ENCODE data around the gene PLEKHG2. TPM values are rescaled to one million over a fixed set of nuclear protein-coding genes. Genes with fewer than 3 reads are reported as not detected.

PLEKHG2 gene
- total RNA-seq, 1 experiment from 2014 or later: 29.0 TPM

DNA sequence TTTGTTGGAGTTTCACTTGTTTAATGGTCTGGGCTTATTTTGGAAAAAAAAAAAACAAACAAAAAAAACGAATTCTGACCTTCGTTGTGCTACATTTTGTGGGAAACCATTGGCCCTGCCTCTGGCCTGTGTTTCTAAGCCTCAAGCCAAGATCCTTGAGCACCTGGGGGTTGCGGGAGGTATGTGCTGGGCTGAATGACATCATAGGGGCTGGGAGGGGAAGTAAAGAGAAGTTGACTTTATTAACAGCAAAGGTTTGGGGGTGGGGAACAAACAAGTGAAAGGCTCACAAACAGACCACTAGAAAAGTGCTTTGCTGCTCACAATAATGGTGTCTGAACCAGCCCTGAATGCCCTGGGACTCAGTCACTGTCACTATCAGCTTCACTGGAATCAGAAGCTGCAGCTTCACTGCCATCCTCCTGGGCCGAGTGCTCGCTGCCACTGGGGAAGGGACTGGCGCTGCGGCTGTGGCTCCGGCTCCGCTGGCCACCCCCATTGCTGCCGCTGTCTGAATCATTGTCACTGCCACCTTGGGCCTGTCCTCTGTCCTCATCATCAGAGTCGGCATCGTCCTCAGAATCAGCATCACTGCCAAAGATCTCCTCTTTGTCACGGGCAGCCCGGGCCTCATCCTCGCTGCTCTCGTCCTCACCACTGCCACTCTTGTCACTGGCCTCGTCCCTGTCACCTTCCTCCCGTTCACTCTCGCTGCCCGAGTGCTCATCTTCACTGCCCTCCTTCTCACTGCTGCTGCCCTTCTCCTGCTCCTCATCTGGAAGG, 26.6 kb upstream of the PLEKHG2 start:
- DNase-seq (ENCODE audit: low read depth, low spot score) (no peak), ATAC-seq (no peak)
- Histone ChIP-seq H2AFZ (ENCODE audit: low read depth, low read length, poor library complexity, severe bottlenecking) (no peak overlapping the region), H3K9me3 (ENCODE audit: control insufficient read depth in 1 of 2, insufficient read depth in 1 of 2, low read depth in 1 of 2, low read length in 2 of 2) (no peaks in the 10 kb centered on the region), H3K36me3 (ENCODE audit: control insufficient read depth in 1 of 2, insufficient read depth in 2 of 2, low read length in 2 of 2) (peaks cover 48 to 49% of the 10 kb centered on the region in 2 experiments; a peak in 3 of 4 replicates), H3K9me2 (ENCODE audit: insufficient read depth) (no peaks in the 10 kb centered on the region), H4K20me1 (ENCODE audit: insufficient read depth) (no peaks in the 10 kb centered on the region), H3K27me3 (ENCODE audit: insufficient read depth, low read length) (no peaks in the 10 kb centered on the region), H3K4me2 (ENCODE audit: low read length) (no peak overlapping the region), H3K4me3 (replicated peaks in 1 of 2; ENCODE audit: low read depth in 1 of 2, low read length in 2 of 2) (no peak overlapping the region), H3K27ac (ENCODE audit: low read depth, low read length) (no peak overlapping the region), H3K79me2 (ENCODE audit: insufficient read depth, low read length) (peaks cover 16% of the 10 kb centered on the region), H3K4me1 (ENCODE audit: control insufficient read depth in 1 of 2, insufficient read depth in 2 of 2, low read length in 2 of 2) (peaks cover 7 to 8% of the 10 kb centered on the region in 2 experiments; a peak in 3 of 4 replicates), H3K9ac (ENCODE audit: low read length) (no peak overlapping the region)
- BruUV-seq (replicated peaks): no TSS peak
- ChIA-PET POLR2A (interaction anchor here (0.6 kb wide), 1 partner anchor 44 kb away, joined by 4 read pairs; the partner anchor contains the start of gene SAMD4B), RAD21 (ENCODE audit: low non-redundant PET in 1 of 2, low total read pairs in 2 of 2, uncharacterized antibody in 2 of 2, unreplicated experiment in 2 of 2) (no interaction called here), CTCF (no interaction called here)
- TF ChIP-seq POLR2A (IDR thresholded peaks at IDR 0.05; ENCODE audit: borderline replicate concordance, extremely low read depth, insufficient read depth, insufficient read length): no peak
- TF ChIP-seq, protein P1, sequence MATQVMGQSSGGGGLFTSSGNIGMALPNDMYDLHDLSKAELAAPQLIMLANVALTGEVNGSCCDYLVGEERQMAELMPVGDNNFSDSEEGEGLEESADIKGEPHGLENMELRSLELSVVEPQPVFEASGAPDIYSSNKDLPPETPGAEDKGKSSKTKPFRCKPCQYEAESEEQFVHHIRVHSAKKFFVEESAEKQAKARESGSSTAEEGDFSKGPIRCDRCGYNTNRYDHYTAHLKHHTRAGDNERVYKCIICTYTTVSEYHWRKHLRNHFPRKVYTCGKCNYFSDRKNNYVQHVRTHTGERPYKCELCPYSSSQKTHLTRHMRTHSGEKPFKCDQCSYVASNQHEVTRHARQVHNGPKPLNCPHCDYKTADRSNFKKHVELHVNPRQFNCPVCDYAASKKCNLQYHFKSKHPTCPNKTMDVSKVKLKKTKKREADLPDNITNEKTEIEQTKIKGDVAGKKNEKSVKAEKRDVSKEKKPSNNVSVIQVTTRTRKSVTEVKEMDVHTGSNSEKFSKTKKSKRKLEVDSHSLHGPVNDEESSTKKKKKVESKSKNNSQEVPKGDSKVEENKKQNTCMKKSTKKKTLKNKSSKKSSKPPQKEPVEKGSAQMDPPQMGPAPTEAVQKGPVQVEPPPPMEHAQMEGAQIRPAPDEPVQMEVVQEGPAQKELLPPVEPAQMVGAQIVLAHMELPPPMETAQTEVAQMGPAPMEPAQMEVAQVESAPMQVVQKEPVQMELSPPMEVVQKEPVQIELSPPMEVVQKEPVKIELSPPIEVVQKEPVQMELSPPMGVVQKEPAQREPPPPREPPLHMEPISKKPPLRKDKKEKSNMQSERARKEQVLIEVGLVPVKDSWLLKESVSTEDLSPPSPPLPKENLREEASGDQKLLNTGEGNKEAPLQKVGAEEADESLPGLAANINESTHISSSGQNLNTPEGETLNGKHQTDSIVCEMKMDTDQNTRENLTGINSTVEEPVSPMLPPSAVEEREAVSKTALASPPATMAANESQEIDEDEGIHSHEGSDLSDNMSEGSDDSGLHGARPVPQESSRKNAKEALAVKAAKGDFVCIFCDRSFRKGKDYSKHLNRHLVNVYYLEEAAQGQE (IDR thresholded peaks at IDR 0.05; ENCODE audit: low read depth): no peak
- TF ChIP-seq SRF (IDR thresholded peaks at IDR 0.05; ENCODE audit: low read depth): no peak
- no peak for TF ChIP-seq ZFX (IDR thresholded peaks at IDR 0.05)
- TF ChIP-seq EZH2 (IDR thresholded peaks at IDR 0.05): no peak
- TF ChIP-seq, protein P2, sequence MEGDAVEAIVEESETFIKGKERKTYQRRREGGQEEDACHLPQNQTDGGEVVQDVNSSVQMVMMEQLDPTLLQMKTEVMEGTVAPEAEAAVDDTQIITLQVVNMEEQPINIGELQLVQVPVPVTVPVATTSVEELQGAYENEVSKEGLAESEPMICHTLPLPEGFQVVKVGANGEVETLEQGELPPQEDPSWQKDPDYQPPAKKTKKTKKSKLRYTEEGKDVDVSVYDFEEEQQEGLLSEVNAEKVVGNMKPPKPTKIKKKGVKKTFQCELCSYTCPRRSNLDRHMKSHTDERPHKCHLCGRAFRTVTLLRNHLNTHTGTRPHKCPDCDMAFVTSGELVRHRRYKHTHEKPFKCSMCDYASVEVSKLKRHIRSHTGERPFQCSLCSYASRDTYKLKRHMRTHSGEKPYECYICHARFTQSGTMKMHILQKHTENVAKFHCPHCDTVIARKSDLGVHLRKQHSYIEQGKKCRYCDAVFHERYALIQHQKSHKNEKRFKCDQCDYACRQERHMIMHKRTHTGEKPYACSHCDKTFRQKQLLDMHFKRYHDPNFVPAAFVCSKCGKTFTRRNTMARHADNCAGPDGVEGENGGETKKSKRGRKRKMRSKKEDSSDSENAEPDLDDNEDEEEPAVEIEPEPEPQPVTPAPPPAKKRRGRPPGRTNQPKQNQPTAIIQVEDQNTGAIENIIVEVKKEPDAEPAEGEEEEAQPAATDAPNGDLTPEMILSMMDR (IDR thresholded peaks at IDR 0.05 in 2 of 3, conservative IDR thresholded peaks at IDR 0.05 in 1 of 3; ENCODE audit: borderline replicate concordance in 1 of 3, insufficient read depth in 1 of 3, low read depth in 2 of 3, low read length in 2 of 3): no peak
- TF ChIP-seq CEBPB (IDR thresholded peaks at IDR 0.05; ENCODE audit: low read depth): no peak
- TF ChIP-seq EGR1 (IDR thresholded peaks at IDR 0.05; ENCODE audit: low read depth): no peak
- TF ChIP-seq, protein P3, sequence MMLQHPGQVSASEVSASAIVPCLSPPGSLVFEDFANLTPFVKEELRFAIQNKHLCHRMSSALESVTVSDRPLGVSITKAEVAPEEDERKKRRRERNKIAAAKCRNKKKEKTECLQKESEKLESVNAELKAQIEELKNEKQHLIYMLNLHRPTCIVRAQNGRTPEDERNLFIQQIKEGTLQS (IDR thresholded peaks at IDR 0.05): no peak
- no peak for TF ChIP-seq YY1 (IDR thresholded peaks at IDR 0.05; ENCODE audit: extremely low read depth, insufficient replicate concordance, low read depth, low read length)
- TF ChIP-seq SP1 (IDR thresholded peaks at IDR 0.05; ENCODE audit: low read depth): no peak
- no peak for TF ChIP-seq JUND (IDR thresholded peaks at IDR 0.05)
- TF ChIP-seq CBX3 (IDR thresholded peaks at IDR 0.05; ENCODE audit: low read depth): no peak
- no peak; the same call in 1 of the 2 replicates for TF ChIP-seq POLR2AphosphoS5 (IDR thresholded peaks at IDR 0.05; ENCODE audit: low read depth, low read length)
- TF ChIP-seq TCF7L2 (IDR thresholded peaks at IDR 0.05; ENCODE audit: borderline replicate concordance, extremely low read depth, insufficient read depth, insufficient read length): no peak
- no peak for TF ChIP-seq ZNF274 (IDR thresholded peaks at IDR 0.05; ENCODE audit: low read depth, low read length)
- intact Hi-C loops (cut with micrococcal nuclease): no loop called here
